NT2/D1 (cell line): ENCODE measurements around the gene MARS1.
"Not testable (repeated sequence)": the region's sequence is repeated elsewhere in the genome, so short reads cannot be mapped to it uniquely, and the experiment has no call there.

Experiments used
- DNase-seq: peaks from one replicate; pipeline ENCODE4 v3.0.0-alpha.2; 2011; ENCODE audit warnings: low read depth, low spot score
- H3K27me3 ChIP-seq: 2 replicates; pipeline ENCODE4 v1.6.0; 2011; ENCODE audit warnings: mild to moderate bottlenecking; ENCODE audit not compliant: insufficient read length, insufficient read depth
- H3K36me3 ChIP-seq: 2 replicates; pipeline ENCODE4 v1.6.1; 2011; ENCODE audit warnings: mild to moderate bottlenecking, low read length, mixed read lengths; ENCODE audit not compliant: insufficient read depth, insufficient read length
- H3K4me1 ChIP-seq: 2 replicates; pipeline ENCODE4 v1.5.1; 2011; ENCODE audit not compliant: insufficient read depth, insufficient read length
- H3K4me3 ChIP-seq: 2 replicates; pipeline ENCODE4 v1.5.1; 2011; ENCODE audit warnings: low read depth; ENCODE audit not compliant: insufficient read length
- H3K9ac ChIP-seq: 2 replicates; pipeline ENCODE4 v1.6.0; 2011; ENCODE audit warnings: low read depth; ENCODE audit not compliant: insufficient read length
- H3K9me3 ChIP-seq: 2 replicates; pipeline ENCODE4 v1.5.1; 2011; ENCODE audit warnings: mild to moderate bottlenecking, low read length; ENCODE audit not compliant: insufficient read depth
- SUZ12 ChIP-seq: IDR thresholded peaks from 2 replicates; pipeline ENCODE4 v1.6.1; 2011; ENCODE audit not compliant: insufficient read length, insufficient read depth; ENCODE audit errors: extremely low read depth
- YY1 ChIP-seq: IDR thresholded peaks from 2 replicates; pipeline ENCODE4 v1.6.1; 2011; ENCODE audit not compliant: insufficient read length, insufficient read depth
- ZNF274 ChIP-seq: IDR thresholded peaks from 2 replicates; pipeline ENCODE4 v1.6.1; 2011; ENCODE audit warnings: mild to moderate bottlenecking, low read depth, low read length

The MARS1 gene

DNA sequence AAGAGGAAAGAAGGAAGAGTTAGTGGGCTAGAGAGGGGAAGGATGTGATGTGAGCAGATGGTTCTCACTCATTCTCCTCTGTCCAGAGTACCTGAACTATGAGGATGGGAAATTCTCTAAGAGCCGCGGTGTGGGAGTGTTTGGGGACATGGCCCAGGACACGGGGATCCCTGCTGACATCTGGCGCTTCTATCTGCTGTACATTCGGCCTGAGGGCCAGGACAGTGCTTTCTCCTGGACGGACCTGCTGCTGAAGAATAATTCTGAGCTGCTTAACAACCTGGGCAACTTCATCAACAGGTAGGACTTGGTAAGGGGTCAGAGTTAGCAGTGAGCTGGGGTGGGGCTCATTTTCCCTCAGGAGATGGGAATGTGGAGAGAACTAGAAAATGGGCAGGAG, 24.8 kb downstream of the MARS1 start:
- H3K9me3 ChIP-seq: no peaks in the 10 kb centered on the region
- no peaks in the 10 kb centered on the region for H3K4me1 ChIP-seq
- H3K4me3 ChIP-seq: no peak overlapping the region
- no peak overlapping the region for H3K9ac ChIP-seq
- H3K36me3 ChIP-seq: peaks cover 89% of the 10 kb centered on the region
- no peaks in the 10 kb centered on the region for H3K27me3 ChIP-seq
- no peak for DNase-seq
- no peak for TF ChIP-seq SUZ12
- no peak for TF ChIP-seq YY1
- no peak for TF ChIP-seq ZNF274

DNA sequence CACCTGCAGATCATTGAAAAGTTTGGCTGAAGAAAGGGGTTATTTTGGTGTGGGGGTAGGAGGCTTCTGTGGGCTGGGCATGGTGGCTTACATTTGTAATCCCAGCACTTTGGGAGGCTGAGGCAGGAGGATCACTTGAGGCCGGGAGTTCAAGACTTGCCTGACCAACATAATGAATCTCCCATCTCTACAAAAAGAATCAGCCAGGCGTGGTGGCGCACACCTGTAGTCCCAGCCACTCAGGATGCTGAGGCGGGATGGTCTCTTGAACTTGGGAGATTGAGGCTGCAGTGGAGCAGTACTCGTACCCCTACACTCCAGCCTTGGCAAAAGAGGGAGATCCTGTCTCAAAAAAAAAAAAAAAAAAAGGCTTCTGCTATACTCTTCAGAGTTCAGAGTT, 25.4 kb downstream of the MARS1 start:
- Histone ChIP-seq H3K4me3 (no peak overlapping the region), H3K9ac (no peak overlapping the region), H3K36me3 (peaks cover 94% of the 10 kb centered on the region), H3K9me3 (no peaks in the 10 kb centered on the region), H3K4me1 (no peaks in the 10 kb centered on the region), H3K27me3 (no peaks in the 10 kb centered on the region)
- no peak for TF ChIP-seq SUZ12
- no peak for TF ChIP-seq YY1
- no peak for TF ChIP-seq ZNF274
- no peak for DNase-seq

DNA sequence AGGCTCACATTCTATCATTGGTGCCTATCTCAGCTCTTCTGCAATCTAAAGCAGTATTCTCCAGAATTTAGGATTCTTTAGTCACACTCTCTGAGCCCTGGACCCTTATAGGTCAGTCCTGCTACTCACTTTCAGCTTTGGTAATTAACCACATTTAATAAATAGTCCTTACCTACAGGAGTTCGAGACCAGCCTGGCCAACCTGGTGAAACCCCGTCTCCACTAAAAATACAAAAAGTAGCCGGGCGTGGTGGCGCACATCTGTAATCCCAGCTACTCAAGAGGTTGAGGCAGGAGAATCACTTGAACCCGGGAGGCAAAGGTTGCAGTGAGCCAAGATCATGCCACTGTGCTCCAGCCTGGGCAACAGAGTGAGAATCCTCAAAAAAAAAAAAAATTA, 25.8 kb downstream of the MARS1 start:
- H3K36me3 ChIP-seq: peaks cover 94% of the 10 kb centered on the region
- DNase-seq, H3K9ac ChIP-seq, H3K27me3 ChIP-seq, H3K4me1 ChIP-seq, H3K9me3 ChIP-seq, H3K4me3 ChIP-seq: not testable (repeated sequence)

DNA sequence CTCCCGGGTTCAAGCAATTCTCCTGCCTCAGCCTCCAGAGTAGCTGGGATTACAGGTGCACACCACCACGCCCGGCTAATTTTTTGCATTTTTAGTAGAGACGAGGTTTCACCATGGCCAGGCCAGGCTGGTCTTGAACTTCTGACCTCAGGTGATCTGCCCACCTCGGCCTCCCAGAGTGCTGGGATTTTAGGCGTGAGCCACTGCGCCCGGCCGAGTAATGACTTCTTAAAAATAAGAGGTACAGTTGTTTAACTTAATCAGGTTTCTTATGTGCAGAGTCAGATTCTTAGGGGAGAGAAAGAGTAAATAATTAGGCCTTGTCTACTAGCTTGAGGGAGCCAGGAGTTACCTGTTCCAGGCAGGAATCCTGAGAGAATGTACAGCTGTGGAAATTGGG, 26.4 kb downstream of the MARS1 start:
- not testable (repeated sequence) for H3K4me3 ChIP-seq, H3K27me3 ChIP-seq, H3K9me3 ChIP-seq, DNase-seq, H3K4me1 ChIP-seq, H3K9ac ChIP-seq
- H3K36me3 ChIP-seq: peaks cover 94% of the 10 kb centered on the region

DNA sequence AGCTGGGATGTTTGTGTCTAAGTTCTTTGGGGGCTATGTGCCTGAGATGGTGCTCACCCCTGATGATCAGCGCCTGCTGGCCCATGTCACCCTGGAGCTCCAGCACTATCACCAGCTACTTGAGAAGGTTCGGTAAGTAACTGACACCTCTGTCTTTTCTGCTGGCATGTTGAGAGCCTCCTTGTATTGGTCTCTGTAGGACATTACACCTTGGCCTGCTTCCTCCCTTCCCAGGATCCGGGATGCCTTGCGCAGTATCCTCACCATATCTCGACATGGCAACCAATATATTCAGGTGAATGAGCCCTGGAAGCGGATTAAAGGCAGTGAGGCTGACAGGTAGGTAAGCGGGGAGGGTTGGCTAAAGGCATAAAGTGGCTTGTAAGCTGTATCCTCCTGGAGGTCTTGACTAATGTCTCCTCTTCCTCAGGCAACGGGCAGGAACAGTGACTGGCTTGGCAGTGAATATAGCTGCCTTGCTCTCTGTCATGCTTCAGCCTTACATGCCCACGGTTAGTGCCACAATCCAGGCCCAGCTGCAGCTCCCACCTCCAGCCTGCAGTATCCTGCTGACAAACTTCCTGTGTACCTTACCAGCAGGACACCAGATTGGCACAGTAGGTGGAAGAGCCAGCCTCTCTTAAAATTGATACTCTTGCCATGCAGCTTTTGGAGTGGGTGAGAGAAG, 27.0 kb downstream of the MARS1 start:
- no peaks in the 10 kb centered on the region for H3K27me3 ChIP-seq
- no peak for DNase-seq
- peaks cover 93% of the 10 kb centered on the region for H3K36me3 ChIP-seq
- no peaks in the 10 kb centered on the region for H3K9me3 ChIP-seq
- H3K4me1 ChIP-seq: no peaks in the 10 kb centered on the region
- no peak overlapping the region for H3K9ac ChIP-seq
- no peak overlapping the region for H3K4me3 ChIP-seq
- no peak for TF ChIP-seq YY1
- TF ChIP-seq ZNF274: no peak

DNA sequence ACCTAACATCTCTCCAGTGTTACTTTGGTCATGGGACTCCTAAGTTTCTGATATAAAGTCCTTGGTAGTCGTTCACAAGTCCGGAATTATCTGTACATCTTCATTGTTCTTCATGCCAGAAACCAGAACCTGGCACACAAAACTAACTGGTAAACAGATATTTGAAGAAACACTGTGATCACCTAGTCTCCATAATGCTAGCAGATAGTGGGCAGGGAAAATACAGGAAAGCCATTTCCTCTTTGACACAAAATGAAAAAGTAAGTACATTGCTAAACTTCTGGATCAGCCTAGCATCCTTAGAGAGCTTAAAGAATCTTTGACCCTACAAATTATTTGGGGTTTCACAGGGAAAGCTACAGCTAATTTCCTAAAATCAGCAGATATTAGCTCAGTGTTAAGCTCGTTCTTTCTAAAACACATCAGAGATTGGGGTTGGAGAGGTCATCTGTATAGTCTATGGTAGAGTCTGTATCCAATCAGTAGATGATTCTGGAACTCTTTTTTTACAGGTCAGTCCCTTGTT, 27.6 kb downstream of the MARS1 start:
- no peaks in the 10 kb centered on the region for H3K9me3 ChIP-seq
- peaks cover 87% of the 10 kb centered on the region for H3K36me3 ChIP-seq
- H3K9ac ChIP-seq: no peak overlapping the region
- no peak overlapping the region for H3K4me3 ChIP-seq
- TF ChIP-seq SUZ12 (no peak), YY1 (no peak), ZNF274 (no peak)
- no peaks in the 10 kb centered on the region for H3K4me1 ChIP-seq
- H3K27me3 ChIP-seq: no peaks in the 10 kb centered on the region
- DNase-seq: no peak

DNA sequence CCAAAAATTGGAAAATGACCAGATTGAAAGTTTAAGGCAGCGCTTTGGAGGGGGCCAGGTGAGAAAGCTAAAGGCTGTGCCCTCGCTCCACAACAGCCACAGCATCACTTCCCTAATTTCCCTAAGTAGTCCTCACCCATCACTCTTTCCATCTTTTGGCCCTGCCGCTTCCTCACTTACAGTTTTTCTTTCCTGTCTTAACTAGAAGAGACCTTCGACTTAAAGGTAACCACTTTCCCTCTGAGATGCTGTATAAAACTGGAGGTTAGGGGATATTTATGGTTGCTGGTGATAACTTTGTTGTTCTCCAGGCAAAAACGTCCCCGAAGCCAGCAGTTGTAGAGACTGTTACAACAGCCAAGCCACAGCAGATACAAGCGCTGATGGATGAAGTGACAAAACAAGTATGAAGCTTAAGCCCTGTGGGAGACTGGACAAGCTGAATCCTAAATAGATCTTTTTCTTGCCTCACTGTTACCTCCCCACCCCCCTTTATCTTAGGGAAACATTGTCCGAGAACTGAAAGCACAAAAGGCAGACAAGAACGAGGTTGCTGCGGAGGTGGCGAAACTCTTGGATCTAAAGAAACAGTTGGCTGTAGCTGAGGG, 28.2 kb downstream of the MARS1 start:
- Histone ChIP-seq H3K27me3 (no peaks in the 10 kb centered on the region), H3K9ac (no peak overlapping the region), H3K4me1 (no peaks in the 10 kb centered on the region), H3K9me3 (no peaks in the 10 kb centered on the region), H3K4me3 (no peak overlapping the region), H3K36me3 (peaks cover 82% of the 10 kb centered on the region)
- TF ChIP-seq SUZ12 (no peak), YY1 (no peak), ZNF274 (no peak)
- DNase-seq: no peak

DNA sequence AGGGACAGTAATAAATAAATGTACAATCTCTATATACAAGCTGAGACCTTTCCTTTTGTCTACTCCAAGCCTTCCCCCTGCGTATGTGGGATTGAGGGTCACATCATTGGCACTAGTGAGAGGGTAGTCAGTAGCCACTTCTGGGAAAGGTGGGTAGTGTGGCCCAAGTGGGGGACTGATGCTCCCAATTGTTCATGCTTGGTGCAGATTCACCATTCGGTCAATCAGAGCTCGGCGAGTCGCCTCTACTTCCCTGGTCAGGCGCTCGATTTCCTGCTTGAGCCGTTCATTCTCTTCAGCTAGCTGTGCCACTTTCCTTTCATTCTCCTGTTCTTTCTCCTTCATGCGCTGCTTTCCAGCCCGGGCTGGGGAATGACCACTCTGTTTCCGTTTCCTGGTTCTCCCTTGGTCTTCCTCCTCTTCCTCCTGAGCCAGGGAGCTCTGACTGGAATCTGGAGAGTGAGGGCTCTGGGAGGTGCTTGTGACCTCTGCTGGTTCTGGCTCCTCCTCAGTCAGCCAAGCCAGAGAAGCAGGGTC, 28.8 kb downstream of the MARS1 start:
- no peak overlapping the region for H3K9ac ChIP-seq
- no peaks in the 10 kb centered on the region for H3K9me3 ChIP-seq
- peaks cover 75% of the 10 kb centered on the region for H3K36me3 ChIP-seq
- no peaks in the 10 kb centered on the region for H3K4me1 ChIP-seq
- H3K27me3 ChIP-seq: no peaks in the 10 kb centered on the region
- no peak for DNase-seq
- TF ChIP-seq ZNF274: no peak
- TF ChIP-seq SUZ12: no peak
- no peak for TF ChIP-seq YY1
- no peak overlapping the region for H3K4me3 ChIP-seq
